ENCODE data around the gene SLC39A11.

GRCh38 chr17:72747501-72747900 lies 345.0 kb downstream of the SLC39A11 start:
- no peak for TF ChIP-seq CTCF (IDR thresholded peaks at IDR 0.05; ENCODE audit: low read length)
- no peak for TF ChIP-seq EZH2 (optimal IDR thresholded peaks at IDR 0.05; ENCODE audit: low read depth, low read length)

Data from MM.1S (cell line).